HG03039 (cell line): Measurements from ENCODE around the gene TNFSF4.
"Not testable (repeated sequence)": the region's sequence is repeated elsewhere in the genome, so short reads cannot be mapped to it uniquely, and the experiment has no call there.

ENCODE experiments used
- ATAC-seq: cut with Tn5 transposase; IDR thresholded peaks from one replicate; pipeline ENCODE4 v1.9.1; 2021; ENCODE audit warnings: mild to moderate bottlenecking, moderate library complexity; ENCODE audit not compliant: unreplicated experiment

The TNFSF4 gene

DNA sequence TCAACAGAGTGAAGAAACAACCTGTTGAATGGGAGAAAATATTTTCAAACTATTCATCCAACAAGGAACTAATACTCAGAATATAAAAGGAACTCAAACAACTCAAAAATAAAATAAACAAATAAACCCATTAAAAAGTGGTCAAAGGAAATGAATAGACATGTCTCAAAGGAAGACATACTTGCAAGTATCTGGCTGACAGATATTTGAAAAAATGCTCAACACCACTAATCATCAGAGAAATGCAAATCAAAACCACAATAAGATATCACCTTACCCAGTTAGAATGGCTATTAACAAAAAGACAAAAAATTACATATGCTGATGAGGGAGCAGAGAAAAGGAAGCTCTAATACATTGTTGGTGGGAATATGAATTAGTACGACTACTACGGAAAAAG, 38.2 kb downstream of the TNFSF4 start:
- no peak for ATAC-seq

DNA sequence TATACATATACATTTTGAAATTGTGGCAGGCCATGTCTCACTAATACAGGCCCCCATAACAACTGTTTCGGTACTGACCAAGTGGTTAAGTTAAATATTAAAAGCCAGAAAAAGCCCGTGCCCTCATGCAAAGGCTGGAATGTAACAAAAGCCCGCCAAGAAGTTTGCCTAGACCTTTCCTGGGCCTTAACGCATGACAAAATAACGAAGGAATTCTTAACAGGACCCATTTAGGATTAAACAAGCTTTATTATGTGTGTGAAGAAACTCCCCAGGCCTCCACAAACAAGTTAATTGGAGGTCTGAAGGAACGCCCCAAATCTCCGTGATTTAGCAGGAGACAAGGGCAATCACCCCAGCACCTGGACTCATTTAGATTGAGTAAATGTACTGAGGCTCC, 42.4 kb downstream of the TNFSF4 start:
- no peak for ATAC-seq

DNA sequence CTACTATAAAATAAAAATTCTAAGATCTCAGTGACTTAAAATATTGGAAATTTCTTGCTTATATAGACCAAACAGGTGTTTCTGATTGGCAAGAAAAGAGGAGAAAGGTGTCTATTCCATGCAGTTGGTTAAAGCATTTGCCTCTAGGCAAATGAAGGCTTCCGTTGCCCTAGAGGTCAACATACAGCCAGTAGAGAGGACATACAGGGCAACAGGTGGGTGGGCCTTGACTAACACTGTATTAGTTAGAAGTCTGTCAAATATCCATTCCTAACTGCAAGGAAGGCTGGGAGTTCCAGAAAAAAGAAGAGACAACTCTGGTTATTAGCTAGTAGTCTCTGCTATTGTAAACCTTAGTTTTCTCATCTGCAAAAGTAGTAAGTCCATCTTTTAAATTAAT, 43.0 kb downstream of the TNFSF4 start:
- no peak for ATAC-seq

DNA sequence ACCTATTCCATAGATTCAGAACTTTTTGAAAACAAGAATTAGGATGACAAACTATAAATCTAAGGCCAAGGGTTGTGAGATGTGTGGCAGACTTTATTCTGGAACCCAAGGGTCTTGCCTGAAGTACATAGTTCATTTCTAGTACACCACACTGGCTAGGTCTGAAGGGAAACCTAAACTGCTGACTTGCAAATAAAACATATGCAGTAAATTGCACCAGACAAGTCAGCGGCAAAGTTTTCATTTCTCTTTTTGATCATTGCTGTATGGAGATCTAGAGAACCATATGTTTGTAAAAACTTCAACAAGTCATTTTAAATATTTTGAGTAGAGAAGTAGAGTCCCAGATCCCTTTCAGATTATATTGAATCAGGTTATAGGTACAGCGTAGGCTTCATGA, 43.9 kb downstream of the TNFSF4 start:
- ATAC-seq: no peak

DNA sequence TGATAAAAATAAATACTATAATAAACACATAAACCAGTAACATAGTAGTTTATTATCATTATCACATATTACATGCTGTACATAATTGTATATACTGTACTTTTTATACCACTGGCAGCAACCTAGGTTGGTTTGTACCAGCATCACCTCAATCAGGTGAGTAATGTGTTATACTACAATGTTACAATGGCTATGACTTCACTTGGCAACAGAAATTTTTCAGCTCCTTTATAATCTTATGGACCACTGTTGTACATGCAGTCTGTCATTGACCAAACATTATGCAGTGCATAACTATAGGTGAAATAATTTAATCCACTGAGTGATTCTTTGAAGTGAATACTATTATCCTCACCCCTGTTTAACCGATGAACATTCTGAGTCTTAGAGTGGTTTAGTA, 44.5 kb downstream of the TNFSF4 start:
- ATAC-seq: no peak

DNA sequence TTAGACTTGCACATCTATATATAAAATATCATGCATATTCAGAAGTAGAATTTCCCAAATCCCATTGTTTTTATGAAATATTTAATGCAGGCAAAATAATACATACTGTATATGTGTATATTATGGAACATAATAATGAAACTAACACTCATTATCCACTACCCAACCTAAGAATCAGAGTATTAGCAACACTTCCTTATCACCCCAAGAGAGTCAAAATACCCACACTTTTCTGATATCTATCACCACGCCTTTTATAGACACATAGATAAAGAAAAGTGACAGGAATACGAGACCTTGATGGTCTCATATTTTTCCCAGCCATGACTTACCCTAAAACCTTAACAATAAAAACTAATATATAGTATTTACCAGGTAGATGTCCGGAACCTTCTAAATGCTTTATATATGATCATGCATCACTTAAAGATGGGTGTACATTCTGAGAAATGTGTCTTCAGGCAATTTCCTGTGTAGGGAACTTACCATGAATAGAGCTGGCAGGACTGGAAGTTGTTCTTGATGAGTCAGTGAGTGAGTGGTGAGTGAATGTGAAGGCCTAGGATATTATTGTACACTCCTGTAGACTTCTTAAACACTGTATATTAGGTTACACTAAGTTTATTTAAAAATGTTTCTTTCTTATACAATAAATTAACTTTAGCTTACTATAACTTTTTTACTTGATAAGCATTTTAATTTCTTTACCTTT, 45.5 kb downstream of the TNFSF4 start:
- ATAC-seq: no peak

DNA sequence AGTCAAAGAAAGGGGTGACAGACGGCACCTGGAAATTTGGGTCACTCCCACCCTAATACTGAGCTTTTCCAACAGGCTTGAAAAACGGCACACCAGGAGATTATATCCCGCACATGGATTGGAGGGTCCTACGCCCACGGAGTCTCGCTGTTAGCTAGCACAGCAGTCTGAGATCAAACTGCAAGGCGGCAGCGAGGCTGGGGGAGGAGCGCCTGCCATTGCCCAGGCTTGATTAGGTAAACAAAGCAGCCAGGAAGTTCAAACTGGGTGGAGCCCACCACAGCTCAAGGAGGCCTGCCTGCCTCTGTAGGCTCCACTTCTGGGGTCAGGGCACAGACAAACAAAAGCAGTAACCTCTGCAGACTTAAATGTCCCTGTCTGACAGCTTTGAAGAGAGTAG, 53.2 kb downstream of the TNFSF4 start:
- ATAC-seq: not testable (repeated sequence)

DNA sequence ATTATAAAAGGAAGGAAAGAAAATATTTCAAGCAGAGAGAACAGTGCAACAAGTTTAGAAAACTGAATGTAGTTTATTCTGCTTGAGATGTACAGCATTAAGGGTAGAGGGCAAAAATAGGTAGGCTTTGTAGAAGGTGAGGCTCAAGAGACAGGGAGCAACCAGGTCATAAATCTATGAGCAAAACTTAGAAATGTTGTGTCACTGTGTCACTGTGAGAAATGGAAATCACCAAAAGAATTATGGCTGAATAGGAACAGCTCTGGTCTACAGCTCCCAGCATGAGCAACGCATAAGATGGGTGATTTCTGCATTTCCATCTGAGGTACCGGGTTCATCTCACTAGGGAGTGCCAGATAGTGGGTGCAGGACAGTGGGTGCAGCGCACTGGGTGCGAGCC, 53.6 kb downstream of the TNFSF4 start:
- ATAC-seq: no peak

DNA sequence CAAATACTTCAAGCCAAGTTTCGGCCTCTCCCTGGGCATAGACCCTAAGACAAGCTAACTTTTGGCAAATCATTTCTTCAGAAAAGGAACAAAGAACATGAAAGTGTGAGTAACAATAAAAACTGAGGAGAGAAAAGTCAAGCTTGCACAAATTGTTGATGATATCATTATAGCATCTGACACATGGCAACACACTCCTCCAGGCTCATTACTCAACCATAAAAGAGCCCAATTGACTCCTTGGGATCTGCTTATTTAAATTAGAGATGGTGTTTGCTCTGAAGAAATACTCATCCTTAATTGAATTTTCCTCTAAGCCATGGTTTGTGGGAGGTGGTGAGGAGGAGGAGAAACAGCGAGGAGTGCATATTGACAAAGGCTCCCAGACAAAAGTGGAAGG, 54.5 kb downstream of the TNFSF4 start:
- ATAC-seq: no peak

DNA sequence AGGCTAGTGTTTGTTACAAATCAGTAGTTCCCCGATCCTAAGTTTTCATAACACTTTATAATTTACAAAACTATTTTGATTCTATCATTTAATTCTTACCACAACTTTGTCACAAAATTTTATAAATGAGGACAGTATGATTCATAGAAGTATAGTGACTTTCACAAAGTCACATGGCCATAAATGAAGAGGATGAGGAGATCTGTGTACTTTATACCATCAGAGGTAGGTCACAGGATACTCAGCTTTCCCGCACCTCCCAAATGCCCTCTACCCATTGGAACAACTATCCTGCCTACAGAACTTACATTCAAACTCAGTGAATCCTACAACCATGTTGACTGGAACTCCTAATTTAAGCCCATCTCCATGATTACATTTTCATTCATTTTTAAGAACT, 56.3 kb downstream of the TNFSF4 start:
- ATAC-seq: no peak

DNA sequence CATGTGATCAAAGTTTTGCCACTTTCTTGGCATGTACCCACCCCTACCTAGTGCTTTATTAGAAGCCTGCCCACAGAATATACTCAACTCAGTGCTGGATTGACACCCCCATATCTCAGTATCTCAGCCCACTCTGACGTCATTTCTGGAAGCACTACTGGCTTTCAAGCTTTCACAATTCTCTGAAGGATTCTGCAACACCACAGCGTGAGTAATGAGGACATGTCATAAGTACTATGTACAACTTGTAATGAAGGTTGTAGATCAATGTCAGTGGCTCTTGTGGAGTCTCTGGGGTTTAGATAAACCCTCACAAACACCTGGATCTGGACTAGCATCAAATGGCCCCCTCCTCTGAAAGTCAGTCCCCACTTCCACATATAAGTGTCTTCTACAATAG, 57.2 kb downstream of the TNFSF4 start:
- ATAC-seq: no peak

DNA sequence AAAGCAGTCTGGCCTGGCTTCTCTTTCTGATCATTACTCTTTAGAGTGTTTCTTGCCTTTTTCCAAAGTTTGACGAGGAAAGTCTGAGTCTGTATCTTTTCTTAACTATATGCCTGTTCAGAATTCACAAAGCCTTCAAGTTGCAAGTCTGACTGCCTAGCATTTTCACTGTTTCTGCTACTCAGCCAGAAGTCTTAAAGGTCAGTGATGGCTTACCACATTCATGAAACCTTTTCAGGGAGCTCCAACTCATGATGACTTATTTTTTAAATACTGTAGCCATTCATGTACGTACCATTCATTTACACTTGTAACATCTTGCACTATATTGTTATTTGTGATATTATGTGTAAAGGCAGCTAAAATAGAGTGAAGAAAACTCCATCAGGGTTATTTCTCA, 58.2 kb downstream of the TNFSF4 start:
- no peak for ATAC-seq

DNA sequence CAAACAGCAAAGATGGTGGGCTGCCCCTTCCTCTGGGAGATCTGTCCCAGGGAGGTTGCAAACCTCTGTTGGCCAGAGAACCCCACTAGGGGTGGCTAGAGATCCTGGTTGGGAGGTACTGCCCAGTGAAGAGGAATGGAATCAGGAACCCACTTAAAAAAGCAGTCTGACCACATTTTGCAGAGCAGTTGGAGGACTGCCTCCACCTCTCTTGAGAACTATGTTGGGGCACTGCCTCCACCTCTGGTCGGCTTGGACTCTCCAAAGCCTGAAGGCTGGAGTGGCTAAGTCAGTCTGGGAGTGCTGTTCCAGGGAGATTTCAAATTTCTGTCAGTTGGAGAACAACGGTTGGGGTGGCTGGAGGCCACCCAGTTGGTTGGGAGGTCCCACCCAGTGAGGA, 58.6 kb downstream of the TNFSF4 start:
- no peak for ATAC-seq

DNA sequence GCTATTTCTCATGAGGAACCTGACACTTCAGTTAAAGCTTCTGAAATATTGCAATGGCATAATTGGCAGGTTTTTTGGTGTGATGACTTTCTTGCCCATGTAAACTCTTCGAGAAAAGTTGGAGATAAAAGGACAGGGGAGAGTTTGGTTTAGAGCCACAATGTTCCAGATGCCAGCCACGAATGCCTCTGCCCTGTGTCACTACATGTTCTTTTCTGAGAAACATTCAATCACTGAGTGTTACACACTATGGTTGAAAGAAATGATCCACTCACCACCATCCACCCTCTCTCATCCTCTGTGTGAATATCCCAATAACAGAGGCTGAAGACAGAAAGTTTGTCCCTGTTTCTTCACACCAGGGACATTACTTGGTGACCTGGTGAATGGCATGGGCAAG, 66.4 kb downstream of the TNFSF4 start:
- no peak for ATAC-seq

DNA sequence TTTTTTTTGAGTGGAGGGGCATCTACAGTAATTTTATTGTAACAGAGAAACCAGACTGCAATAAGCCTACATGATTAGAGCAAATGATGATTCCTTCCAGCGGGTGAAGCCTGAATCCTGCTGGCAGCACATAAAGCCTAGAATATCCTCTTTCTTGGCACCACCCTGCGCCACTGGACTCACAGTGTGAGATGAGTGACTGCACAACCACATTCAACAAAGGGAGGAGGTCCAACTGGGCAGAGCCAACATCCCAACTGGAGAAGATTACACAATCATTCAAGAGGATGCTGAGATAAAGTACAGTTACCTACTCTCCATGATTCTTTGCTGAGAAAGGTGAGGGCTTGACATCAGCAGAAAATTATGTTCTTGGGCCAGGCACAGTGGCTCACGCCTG, 67.4 kb downstream of the TNFSF4 start:
- no peak for ATAC-seq

DNA sequence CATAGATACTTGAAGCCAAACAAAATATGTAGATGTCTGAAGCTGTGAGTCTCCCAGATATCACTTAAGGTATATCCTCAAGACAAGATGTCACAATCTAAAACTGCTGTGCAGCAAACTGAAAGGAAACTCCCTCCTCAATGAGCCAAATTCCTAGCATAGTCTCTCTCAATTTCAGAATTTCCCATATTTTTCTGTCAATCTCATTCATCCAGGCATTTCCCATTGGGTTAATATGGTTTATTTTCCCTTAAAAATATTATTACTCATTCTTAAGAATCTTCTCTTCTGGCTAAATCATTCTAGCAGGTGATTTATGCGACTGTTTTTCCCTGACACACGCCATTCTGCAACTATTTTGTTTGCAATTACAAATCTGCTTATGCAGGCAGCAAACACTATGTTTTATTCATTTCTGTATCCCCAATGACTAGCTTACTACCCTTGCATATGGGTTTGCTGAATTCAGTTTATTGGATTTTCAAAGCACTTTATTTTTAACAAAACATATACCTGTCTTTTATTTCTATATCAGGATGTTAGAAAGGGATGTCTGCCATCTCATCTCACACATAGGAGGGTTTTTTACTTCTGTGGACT, 69.9 kb downstream of the TNFSF4 start:
- ATAC-seq: no peak

DNA sequence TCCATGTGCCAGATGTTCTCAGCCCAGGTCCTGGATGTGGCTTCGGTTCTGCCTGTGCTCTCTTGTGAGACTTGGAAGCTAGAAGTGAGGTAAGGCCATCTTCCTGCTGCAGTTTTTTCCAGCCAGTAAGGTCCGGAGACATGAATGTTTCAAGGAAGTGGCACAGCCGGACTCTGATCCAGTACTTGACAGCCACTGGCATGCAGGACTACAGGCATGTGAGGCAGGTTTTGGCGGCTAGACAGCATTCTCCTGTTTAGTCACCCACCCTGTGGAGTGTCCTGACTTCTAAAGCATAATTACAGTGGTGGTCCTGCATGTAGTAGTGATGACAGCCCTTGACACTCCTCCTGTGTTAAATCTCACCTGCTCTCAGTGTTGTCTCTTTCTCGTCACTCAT, 72.3 kb downstream of the TNFSF4 start:
- ATAC-seq: no peak

DNA sequence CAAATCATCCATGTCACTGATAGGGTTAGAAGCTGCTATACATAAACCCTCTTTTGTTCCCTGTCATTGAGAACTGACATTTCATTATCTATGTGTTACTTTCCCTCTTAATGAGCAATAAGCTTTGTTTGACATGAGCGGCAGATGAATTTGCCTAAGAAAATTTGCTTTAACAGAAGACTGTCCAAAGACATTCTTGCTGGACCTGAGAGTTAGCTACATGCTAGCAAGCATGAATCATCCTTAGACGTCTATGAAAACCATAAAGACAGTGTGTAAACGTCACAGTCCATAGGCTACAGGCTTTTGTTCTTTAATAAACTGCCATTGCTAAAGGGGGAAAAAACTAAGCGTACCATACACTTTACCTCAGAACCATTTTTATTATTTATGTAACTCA, 73.1 kb downstream of the TNFSF4 start:
- no peak for ATAC-seq
